Dendritic cell treated with granulocyte-macrophage colony-stimulating factor and Interleukin-4, amounts not matched to agents 40 ng/mL and 50 ng/mL, for 4 days (primary cell): Measurements from ENCODE around the gene TOMM40L.

Experiments
- H3K27ac Mint-ChIP-seq: one replicate; pipeline ENCODE4 v1.8.0; 2022; ENCODE audit warnings: mild to moderate bottlenecking, mixed read lengths
- H3K27me3 Mint-ChIP-seq: one replicate; pipeline ENCODE4 v1.8.0; 2022; ENCODE audit warnings: mild to moderate bottlenecking, mixed read lengths
- H3K36me3 Mint-ChIP-seq: one replicate; pipeline ENCODE4 v1.8.0; 2022; ENCODE audit warnings: low read depth, mixed read lengths
- H3K4me1 Mint-ChIP-seq: one replicate; pipeline ENCODE4 v1.8.0; 2022; ENCODE audit warnings: low read depth, mixed read lengths
- H3K4me3 Mint-ChIP-seq: one replicate; pipeline ENCODE4 v1.8.0; 2022; ENCODE audit warnings: mild to moderate bottlenecking, moderate library complexity, mixed read lengths
- H3K9me3 Mint-ChIP-seq: one replicate; pipeline ENCODE4 v1.8.0; 2022; ENCODE audit warnings: mixed read lengths
- intact Hi-C: fragments of 100-400 bp; cut with micrococcal nuclease; formaldehyde crosslinking; loops from one replicate; pipeline ENCODE4 v1.15.0; 2022

TOMM40L gene

DNA sequence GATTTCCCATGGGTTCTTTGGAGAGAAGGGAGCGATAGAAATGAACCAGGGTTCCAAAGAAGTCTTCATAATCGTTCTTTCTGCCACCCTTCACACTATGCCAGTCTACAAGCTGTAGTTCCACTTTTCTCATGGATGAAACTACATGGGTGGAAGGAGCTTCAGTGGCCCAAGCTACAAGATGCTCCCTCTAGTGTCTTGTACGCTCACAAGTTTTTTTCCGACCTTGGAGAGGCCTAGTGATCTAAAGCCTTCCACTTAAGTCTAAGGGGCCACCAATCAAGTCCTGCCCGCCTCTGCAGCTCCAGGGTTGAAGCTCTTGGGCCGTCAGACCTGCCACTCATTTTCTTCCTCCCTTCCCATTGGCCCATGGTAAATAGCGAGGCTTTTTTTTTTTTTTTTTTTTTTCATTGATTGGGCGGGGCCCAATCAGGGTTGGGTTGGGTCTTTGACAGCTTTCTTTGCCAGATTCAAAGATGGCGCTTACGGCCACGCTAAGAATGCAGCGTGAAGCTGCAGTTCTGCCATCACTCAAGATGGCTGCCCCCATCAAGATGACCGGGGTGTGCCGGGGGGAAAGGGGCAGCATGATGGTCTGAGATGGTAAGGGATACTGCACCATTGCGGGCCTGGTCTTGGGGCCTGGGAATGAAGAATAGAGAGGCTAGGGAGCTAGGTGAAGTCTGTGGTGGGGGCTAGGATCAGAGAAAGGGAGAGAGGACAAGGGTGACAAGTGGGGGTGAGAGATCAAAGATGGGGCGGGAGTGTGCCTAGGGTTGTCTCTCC, at the start of gene TOMM40L:
Gene TOMM40L, plus strand, starts transcription at position 527 of the 786 bp plus-strand sequence. CDS start 430 bp downstream, outside the sequence.
- Mint-ChIP-seq H3K9me3 (no peaks in the 10 kb centered on the region), H3K4me3 (peak within 1 kb of the TSS; percentile 100), H3K4me1 (peaks cover 62% of the 10 kb centered on the region), H3K27ac (peak within 1 kb of the TSS; percentile 94), H3K36me3 (peaks cover 70% of the 10 kb centered on the region), H3K27me3 (no peaks in the 10 kb centered on the region)
- intact Hi-C loops = loop anchor here (1.0 to 5.0 kb wide), 5 partner anchors 15 to 142 kb away; partner anchors contain the start of genes CFAP126 and SDHC

DNA sequence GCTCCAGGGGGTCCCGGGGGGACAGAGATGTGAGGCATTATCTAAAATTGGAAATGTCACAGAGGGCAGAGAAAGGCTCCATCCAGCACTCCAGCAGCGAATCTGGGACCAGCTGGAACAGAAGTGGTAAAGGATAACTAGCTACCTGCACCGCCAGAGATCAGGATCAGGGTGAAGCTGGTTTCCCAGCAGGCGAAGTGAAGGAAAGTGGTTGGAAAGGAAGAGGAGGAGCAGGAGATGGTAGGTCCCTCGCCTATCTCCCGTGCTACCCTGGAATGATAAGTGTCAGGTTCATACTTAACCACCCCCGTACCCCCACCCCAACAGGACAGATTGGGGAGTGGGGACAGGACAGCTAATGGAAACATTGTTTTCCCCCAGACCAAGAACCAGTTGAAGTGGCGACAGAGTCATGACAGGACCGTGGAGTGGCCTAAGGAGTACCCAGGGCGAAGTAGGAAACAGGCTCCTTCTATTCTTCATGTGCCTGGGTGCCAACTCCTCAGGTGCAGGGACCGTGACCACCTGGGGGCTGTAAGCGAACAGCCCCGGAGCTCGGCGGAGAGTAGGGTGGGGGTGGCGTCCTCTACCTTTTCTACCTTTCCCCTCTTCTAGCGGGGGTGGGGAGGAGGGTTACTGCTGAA, 49.3 kb upstream of the TOMM40L start:
- H3K9me3 Mint-ChIP-seq = no peaks in the 10 kb centered on the region
- H3K36me3 Mint-ChIP-seq = peaks cover 53% of the 10 kb centered on the region
- H3K4me3 Mint-ChIP-seq = peak overlapping the region; percentile 99
- no peaks in the 10 kb centered on the region for H3K27me3 Mint-ChIP-seq
- intact Hi-C loops = no loop called here
- H3K4me1 Mint-ChIP-seq = peaks cover 35% of the 10 kb centered on the region
- H3K27ac Mint-ChIP-seq = peak overlapping the region; percentile 91

DNA sequence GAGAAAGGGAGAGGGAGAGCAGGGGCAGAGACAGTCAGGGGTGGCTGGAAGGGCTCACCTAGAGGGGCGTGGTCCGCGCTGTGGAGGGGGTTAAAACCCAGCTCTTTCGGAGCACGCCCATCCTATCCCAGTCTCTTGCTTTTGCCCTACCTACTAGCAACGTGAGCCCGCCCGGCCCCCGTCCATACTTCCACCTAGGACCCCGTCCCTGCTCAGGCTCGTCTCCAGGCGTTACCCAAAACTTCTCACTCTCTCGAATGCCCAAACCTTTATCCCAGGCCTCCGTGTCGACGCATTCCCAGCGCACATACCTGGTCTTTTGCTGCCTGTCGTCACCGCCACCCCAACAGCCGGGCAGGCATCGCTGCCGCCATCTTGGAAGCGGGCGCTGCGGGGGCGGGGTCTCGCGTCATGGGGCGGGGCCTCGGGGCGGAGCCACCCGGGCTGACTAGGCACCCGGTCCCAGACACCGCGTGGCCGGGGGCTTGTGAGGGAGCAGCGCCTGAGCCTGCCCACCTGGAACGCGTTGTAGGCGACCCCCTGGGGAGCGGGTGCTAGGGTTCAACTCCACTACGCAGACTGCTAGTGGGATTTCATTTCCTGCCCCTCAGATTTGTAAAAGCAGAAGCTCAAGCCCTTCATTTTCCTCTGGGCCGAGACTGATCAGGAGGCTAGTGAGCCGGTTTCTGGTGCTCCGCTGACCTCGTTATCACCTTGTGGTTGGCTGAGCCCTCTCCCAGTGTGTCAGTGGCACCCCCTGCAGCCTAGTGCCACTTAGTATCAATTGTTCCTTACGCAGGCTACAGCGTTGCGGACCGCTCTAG, 48.5 kb upstream of the TOMM40L start, which contains the start of gene B4GALT3:
Gene B4GALT3, minus strand, starts transcription at position 396 of the 824 bp plus-strand sequence. CDS start 1,447 bp downstream, outside the sequence.
- peak within 1 kb of the TSS; percentile 99 for H3K4me3 Mint-ChIP-seq
- peaks cover 42% of the 10 kb centered on the region for H3K4me1 Mint-ChIP-seq
- intact Hi-C loops = no loop called here
- no peaks in the 10 kb centered on the region for H3K9me3 Mint-ChIP-seq
- peak within 1 kb of the TSS; percentile 91 for H3K27ac Mint-ChIP-seq
- no peaks in the 10 kb centered on the region for H3K27me3 Mint-ChIP-seq
- H3K36me3 Mint-ChIP-seq = peaks cover 46% of the 10 kb centered on the region

DNA sequence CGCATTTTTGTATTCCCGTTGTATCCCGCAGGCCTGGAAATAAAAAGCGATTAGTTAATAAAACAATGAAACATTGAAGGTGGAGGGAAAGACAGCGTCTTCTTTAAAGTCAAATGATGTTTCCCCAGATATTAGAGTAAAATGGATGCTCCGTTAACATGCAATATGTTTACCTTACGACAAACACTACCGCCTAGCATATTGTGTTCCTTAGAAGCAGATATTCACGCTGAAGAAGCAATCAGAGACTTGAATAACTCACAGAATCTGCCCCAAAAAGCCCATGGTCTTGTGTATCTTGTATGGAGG, 48.0 kb upstream of the TOMM40L start:
- Mint-ChIP-seq H3K4me1 (peaks cover 48% of the 10 kb centered on the region), H3K9me3 (no peaks in the 10 kb centered on the region), H3K4me3 (peak overlapping the region; percentile 99), H3K27me3 (no peaks in the 10 kb centered on the region), H3K27ac (peak overlapping the region; percentile 91), H3K36me3 (peaks cover 40% of the 10 kb centered on the region)
- intact Hi-C loops = no loop called here

DNA sequence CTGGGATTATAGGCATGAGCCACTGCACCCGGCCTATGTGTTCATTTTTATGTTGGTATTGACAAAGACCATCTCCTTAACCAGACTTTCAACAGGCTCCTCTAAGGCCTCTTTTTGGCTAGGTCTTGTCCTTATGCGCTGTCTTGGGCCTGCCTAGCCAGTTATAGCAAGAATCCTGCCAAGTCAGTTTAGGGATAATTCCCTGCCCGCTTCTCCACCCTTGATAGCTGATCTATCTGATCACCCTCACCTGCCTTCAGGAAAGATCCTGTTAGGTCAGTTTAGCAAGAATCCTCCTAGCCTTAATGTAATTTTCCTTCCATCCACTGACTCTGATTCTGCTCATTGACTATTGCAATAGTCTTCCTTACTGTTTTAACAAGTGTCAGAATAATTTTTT, 46.2 kb upstream of the TOMM40L start:
- Mint-ChIP-seq H3K4me3 (no peak overlapping the region), H3K27me3 (no peaks in the 10 kb centered on the region), H3K4me1 (peaks cover 58% of the 10 kb centered on the region), H3K9me3 (no peaks in the 10 kb centered on the region), H3K27ac (no peak overlapping the region), H3K36me3 (peaks cover 22% of the 10 kb centered on the region)
- intact Hi-C loops = no loop called here

DNA sequence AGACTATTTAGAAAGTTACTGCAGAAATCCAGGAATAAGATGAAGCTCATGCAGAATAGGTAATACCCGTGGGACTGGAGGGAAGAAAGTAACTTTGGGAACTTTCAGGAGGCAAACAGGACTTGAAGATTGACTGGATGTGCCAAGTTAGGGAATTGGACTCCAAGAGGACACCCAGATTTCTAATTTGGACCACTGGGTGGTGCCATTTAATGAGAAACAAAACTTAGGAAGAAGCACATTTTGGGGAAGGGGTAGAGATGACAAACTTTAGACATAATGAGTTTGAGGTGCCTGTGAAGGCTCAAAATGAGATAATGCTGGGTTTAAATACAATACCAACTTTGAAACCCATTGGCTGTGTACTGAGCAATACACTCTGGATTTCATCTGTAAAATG, 45.2 kb upstream of the TOMM40L start:
- H3K27ac Mint-ChIP-seq = no peak overlapping the region
- H3K9me3 Mint-ChIP-seq = no peaks in the 10 kb centered on the region
- peaks cover 63% of the 10 kb centered on the region for H3K4me1 Mint-ChIP-seq
- no peaks in the 10 kb centered on the region for H3K27me3 Mint-ChIP-seq
- no peak overlapping the region for H3K4me3 Mint-ChIP-seq
- H3K36me3 Mint-ChIP-seq = peaks cover 13% of the 10 kb centered on the region
- intact Hi-C loops = no loop called here

DNA sequence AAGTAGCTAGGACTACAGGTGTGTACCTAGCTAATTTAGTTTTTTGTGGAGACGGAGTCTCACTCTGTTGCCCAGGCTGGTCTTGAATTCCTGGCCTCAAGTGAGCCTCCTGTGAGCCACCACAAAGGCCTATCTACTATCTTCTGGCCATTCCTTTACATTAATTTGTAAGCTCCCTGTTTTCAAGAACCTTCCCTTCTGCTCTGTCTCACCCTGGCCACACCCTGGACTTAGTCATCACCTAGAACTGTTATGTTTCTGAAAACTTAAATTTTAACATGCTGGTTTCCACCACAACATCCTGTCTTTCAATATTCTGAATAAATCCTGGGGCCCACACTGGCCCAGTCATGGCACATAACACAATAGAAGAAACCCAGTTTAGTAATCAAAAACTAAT, 43.6 kb upstream of the TOMM40L start:
- peak overlapping the region; percentile 17 for H3K4me3 Mint-ChIP-seq
- H3K36me3 Mint-ChIP-seq = peaks cover 3% of the 10 kb centered on the region
- intact Hi-C loops = no loop called here
- peak overlapping the region; percentile 58 for H3K27ac Mint-ChIP-seq
- H3K27me3 Mint-ChIP-seq = no peaks in the 10 kb centered on the region
- H3K9me3 Mint-ChIP-seq = no peaks in the 10 kb centered on the region
- peaks cover 67% of the 10 kb centered on the region for H3K4me1 Mint-ChIP-seq

DNA sequence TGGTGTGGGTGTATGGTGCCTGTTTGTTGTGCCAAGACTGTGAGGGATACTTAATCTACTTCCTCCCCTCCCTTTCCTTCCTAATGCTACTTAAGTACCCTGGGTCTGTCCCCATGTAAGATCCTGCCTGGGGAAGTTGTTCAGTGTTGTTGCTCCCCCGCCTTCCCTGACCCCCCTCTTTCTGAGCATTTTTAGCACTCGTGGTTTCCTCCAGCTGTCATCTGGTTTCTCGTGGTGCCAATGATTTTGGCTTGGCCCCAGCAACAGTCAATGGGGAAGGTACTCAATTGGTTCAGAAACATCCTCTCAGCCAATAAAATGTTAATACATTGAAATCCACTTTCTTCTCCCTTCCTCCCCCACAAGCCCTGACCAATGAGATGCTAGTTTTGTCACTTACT, 40.6 kb upstream of the TOMM40L start:
- no peaks in the 10 kb centered on the region for H3K27me3 Mint-ChIP-seq
- H3K36me3 Mint-ChIP-seq = no peaks in the 10 kb centered on the region
- intact Hi-C loops = no loop called here
- H3K27ac Mint-ChIP-seq = peak overlapping the region; percentile 92
- H3K9me3 Mint-ChIP-seq = no peaks in the 10 kb centered on the region
- H3K4me3 Mint-ChIP-seq = peak overlapping the region; percentile 10
- peaks cover 78% of the 10 kb centered on the region for H3K4me1 Mint-ChIP-seq

DNA sequence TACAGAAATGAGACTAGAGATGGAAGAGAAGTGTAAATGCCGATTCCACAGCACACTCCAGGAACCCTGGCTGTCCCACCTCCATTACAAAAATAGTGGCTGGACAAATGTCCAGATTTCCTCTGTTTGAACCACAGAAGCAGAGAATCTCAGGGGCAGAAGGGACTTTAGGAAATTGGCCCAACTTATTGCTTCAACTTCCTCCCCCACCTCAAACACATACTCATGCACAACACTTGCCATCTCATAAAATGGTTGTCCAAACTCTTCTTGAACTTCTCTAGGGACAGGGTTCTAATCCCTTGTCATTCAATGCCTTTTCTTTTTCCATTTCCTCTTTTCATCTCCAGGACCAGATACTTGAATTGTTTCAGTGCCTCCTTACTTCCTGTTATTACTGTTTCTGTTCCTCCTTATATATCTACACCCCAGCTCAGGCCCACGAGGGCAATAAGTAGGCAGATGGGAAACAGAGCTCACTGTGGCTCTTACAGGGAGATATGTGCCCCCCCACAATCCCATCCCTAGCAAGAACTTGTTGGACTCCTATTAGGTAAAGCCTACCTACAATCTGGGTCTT, 40.0 kb upstream of the TOMM40L start:
- Mint-ChIP-seq H3K36me3 (no peaks in the 10 kb centered on the region), H3K4me3 (no peak overlapping the region), H3K4me1 (peaks cover 72% of the 10 kb centered on the region), H3K9me3 (no peaks in the 10 kb centered on the region), H3K27ac (peak overlapping the region; percentile 92), H3K27me3 (no peaks in the 10 kb centered on the region)
- intact Hi-C loops = no loop called here

DNA sequence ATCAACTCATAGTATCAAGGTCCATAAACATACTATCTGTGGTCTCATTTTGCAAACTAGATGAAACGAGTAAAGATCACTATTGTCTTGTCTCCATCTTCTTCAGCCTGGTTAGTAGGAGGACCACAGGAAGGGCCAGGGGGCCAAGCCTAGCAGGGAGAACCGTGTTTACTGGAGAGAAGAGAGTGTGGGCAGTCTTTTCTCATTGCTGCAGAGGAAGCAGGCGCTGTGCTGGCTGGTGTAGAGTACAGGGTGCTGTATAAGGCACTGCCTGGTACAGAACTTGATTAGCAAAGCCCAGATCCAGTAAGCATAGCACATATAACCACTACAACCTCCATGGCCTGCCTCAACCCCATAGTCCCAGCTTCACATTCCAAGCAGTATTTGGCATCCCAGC, 38.5 kb upstream of the TOMM40L start:
- H3K36me3 Mint-ChIP-seq = no peaks in the 10 kb centered on the region
- intact Hi-C loops = no loop called here
- no peak overlapping the region for H3K4me3 Mint-ChIP-seq
- no peaks in the 10 kb centered on the region for H3K27me3 Mint-ChIP-seq
- peaks cover 73% of the 10 kb centered on the region for H3K4me1 Mint-ChIP-seq
- peak overlapping the region; percentile 92 for H3K27ac Mint-ChIP-seq
- H3K9me3 Mint-ChIP-seq = no peaks in the 10 kb centered on the region

DNA sequence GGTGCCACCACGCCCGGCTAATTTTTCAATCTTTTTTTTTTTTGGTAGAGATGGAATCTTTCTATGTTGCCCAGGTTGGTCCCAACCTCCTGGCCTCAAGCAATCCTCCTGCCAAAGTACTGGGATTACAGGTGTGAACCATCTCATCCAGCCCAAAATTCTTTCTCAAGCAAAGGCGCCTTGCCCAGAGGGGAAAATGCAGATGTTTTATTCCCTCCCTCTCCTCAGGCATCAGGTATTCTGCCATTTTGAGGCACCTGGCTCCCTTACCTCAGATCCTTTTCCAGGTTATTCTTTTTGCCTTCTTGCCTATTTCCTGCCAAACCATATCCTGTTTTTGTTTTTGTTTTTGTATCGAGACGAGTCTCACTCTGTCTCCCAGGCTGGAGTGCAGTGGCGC, 37.5 kb upstream of the TOMM40L start:
- intact Hi-C loops = no loop called here

DNA sequence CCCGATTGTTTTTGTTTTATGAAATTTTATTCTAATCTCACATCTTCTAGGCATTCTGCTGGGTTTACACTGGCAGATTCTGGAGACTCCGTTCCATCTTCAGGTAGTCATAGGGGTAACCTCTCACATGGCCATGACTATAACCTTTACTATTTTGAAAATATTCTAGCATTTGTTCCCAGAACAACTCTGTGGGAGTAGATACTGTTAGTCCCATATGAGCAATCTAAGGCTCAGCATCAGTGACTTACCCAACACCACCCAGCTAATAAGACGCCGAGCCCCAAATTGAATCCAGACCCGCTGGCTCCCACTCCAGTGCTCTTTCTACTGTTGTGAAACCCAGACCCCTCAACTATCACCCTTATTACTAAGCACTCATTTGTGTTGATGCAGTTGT, 36.8 kb upstream of the TOMM40L start:
- no peaks in the 10 kb centered on the region for H3K9me3 Mint-ChIP-seq
- H3K27ac Mint-ChIP-seq = no peak overlapping the region
- H3K4me3 Mint-ChIP-seq = no peak overlapping the region
- intact Hi-C loops = no loop called here
- no peaks in the 10 kb centered on the region for H3K36me3 Mint-ChIP-seq
- H3K27me3 Mint-ChIP-seq = no peaks in the 10 kb centered on the region
- H3K4me1 Mint-ChIP-seq = peaks cover 75% of the 10 kb centered on the region

More for the DNA sequence above, 37.5 kb upstream of the TOMM40L start:
- Mint-ChIP-seq H3K4me3 (no peak overlapping the region), H3K27me3 (no peaks in the 10 kb centered on the region), H3K27ac (no peak overlapping the region), H3K9me3 (no peaks in the 10 kb centered on the region), H3K4me1 (peaks cover 74% of the 10 kb centered on the region), H3K36me3 (no peaks in the 10 kb centered on the region)

DNA sequence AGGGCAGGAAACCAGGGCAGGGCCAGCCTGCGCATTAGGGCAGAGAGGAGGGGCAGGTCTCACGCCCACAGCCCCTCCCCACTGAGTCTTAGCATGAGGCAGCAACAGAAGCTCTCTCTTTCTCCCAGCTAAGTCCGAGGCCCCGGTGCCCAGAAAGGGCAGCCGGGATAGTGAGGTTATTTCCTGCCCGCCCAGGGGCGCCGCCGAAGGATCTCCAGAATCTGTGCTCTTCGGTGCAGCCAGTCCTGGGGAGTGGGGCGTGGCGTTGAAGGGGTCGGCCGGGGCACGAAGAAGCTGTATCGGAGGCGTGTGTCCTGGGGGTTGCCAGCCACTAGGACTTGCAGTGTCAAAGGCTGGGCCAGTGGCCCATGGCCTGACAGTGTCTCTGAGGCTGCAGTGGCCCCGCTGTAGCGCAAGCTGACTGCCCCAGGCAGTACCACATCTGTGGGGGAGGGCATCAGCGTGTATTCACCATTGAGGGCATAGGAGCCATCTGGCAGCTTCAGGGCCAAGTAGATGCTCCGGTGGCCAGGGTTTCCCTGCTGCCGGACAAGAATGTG, 34.8 kb upstream of the TOMM40L start:
- intact Hi-C loops = no loop called here
- Mint-ChIP-seq H3K4me1 (peaks cover 75% of the 10 kb centered on the region), H3K27me3 (no peaks in the 10 kb centered on the region), H3K9me3 (no peaks in the 10 kb centered on the region), H3K4me3 (no peak overlapping the region), H3K27ac (peak overlapping the region; percentile 58), H3K36me3 (no peaks in the 10 kb centered on the region)
